ENCODE data around the gene KRTAP6-1. TPM values are rescaled to one million over a fixed set of nuclear protein-coding genes. Genes with fewer than 3 reads are reported as not detected.

The KRTAP6-1 gene
- polyA plus RNA-seq, 1 donor, result not detected

- no peaks in the 10 kb centered on the region for H3K4me1 ChIP-seq (ENCODE audit: control insufficient read depth, insufficient read depth, low read length)
- no peaks in the 10 kb centered on the region for H3K9me3 ChIP-seq (ENCODE audit: control insufficient read depth, low read depth, low read length)
- WGBS (ENCODE audit: insufficient coverage, low lambda C conversion rate), result no CpG with 5 or more reads among the region's 3 CpGs
- no peaks in the 10 kb centered on the region for H3K27me3 ChIP-seq (ENCODE audit: control insufficient read depth, insufficient read depth, low read length)
- H3K4me3 ChIP-seq (ENCODE audit: low read length), result no peak overlapping the region
- no peaks in the 10 kb centered on the region for H3K36me3 ChIP-seq (ENCODE audit: control insufficient read depth, insufficient read depth, low read length)
- DNase-seq, result no peak
- no peak overlapping the region for H3K27ac ChIP-seq (ENCODE audit: low read length)
These were observed 33.6 kb downstream of the KRTAP6-1 start for GRCh38 chr21:30580132-30580531.

- no peaks in the 10 kb centered on the region for H3K36me3 ChIP-seq (ENCODE audit: control insufficient read depth, insufficient read depth, low read length)
- WGBS (ENCODE audit: insufficient coverage, low lambda C conversion rate), result no CpG with 5 or more reads among the region's 1 CpG
- no peak for DNase-seq
- H3K27me3 ChIP-seq (ENCODE audit: control insufficient read depth, insufficient read depth, low read length), result no peaks in the 10 kb centered on the region
- no peak overlapping the region for H3K4me3 ChIP-seq (ENCODE audit: low read length)
- H3K4me1 ChIP-seq (ENCODE audit: control insufficient read depth, insufficient read depth, low read length), result no peaks in the 10 kb centered on the region
- no peak overlapping the region for H3K27ac ChIP-seq (ENCODE audit: low read length)
- H3K9me3 ChIP-seq (ENCODE audit: control insufficient read depth, low read depth, low read length), result no peaks in the 10 kb centered on the region
These were observed 34.4 kb downstream of the KRTAP6-1 start for GRCh38 chr21:30579346-30579745.

GRCh38 chr21:30577766-30578165 lies 36.0 kb downstream of the KRTAP6-1 start:
- no peak for DNase-seq
- no peaks in the 10 kb centered on the region for H3K27me3 ChIP-seq (ENCODE audit: control insufficient read depth, insufficient read depth, low read length)
- no peak overlapping the region for H3K4me3 ChIP-seq (ENCODE audit: low read length)
- H3K27ac ChIP-seq (ENCODE audit: low read length), result no peak overlapping the region
- no peaks in the 10 kb centered on the region for H3K36me3 ChIP-seq (ENCODE audit: control insufficient read depth, insufficient read depth, low read length)
- H3K9me3 ChIP-seq (ENCODE audit: control insufficient read depth, low read depth, low read length), result no peaks in the 10 kb centered on the region
- no peaks in the 10 kb centered on the region for H3K4me1 ChIP-seq (ENCODE audit: control insufficient read depth, insufficient read depth, low read length)

GRCh38 chr21:30567617-30568016 lies 46.1 kb downstream of the KRTAP6-1 start:
- no peak overlapping the region for H3K4me3 ChIP-seq (ENCODE audit: low read length)
- DNase-seq, result no peak
- H3K27me3 ChIP-seq (ENCODE audit: control insufficient read depth, insufficient read depth, low read length), result no peaks in the 10 kb centered on the region
- H3K4me1 ChIP-seq (ENCODE audit: control insufficient read depth, insufficient read depth, low read length), result no peaks in the 10 kb centered on the region
- no peaks in the 10 kb centered on the region for H3K9me3 ChIP-seq (ENCODE audit: control insufficient read depth, low read depth, low read length)
- no peaks in the 10 kb centered on the region for H3K36me3 ChIP-seq (ENCODE audit: control insufficient read depth, insufficient read depth, low read length)
- H3K27ac ChIP-seq (ENCODE audit: low read length), result no peak overlapping the region

GRCh38 chr21:30563630-30564029 lies 50.1 kb downstream of the KRTAP6-1 start:
- no peaks in the 10 kb centered on the region for H3K4me1 ChIP-seq (ENCODE audit: control insufficient read depth, insufficient read depth, low read length)
- H3K9me3 ChIP-seq (ENCODE audit: control insufficient read depth, low read depth, low read length), result no peaks in the 10 kb centered on the region
- 100% methylated on average over 1 of the region's 2 CpGs for WGBS (ENCODE audit: insufficient coverage, low lambda C conversion rate)
- H3K36me3 ChIP-seq (ENCODE audit: control insufficient read depth, insufficient read depth, low read length), result no peaks in the 10 kb centered on the region
- no peak overlapping the region for H3K27ac ChIP-seq (ENCODE audit: low read length)
- DNase-seq, result no peak
- no peak overlapping the region for H3K4me3 ChIP-seq (ENCODE audit: low read length)
- no peaks in the 10 kb centered on the region for H3K27me3 ChIP-seq (ENCODE audit: control insufficient read depth, insufficient read depth, low read length)

Other genes with a start within 250 kb of the KRTAP6-1 start
- not detected for gene KRTAP13-2, start 241.7 kb downstream of the KRTAP6-1 start, polyA plus RNA-seq
- not detected for gene KRTAP13-1, start 217.9 kb downstream of the KRTAP6-1 start, polyA plus RNA-seq
- gene KRTAP13-3, start 188.0 kb downstream of the KRTAP6-1 start, polyA plus RNA-seq, result not detected
- not detected for gene KRTAP13-4, start 183.7 kb downstream of the KRTAP6-1 start, polyA plus RNA-seq
- not detected for gene KRTAP15-1, start 173.7 kb downstream of the KRTAP6-1 start, polyA plus RNA-seq
- not detected for gene KRTAP19-1, start 133.6 kb downstream of the KRTAP6-1 start, polyA plus RNA-seq
- gene KRTAP19-2, start 126.5 kb downstream of the KRTAP6-1 start, polyA plus RNA-seq, result not detected
- not detected for gene KRTAP19-3, start 121.9 kb downstream of the KRTAP6-1 start, polyA plus RNA-seq
- not detected for gene KRTAP19-4, start 116.8 kb downstream of the KRTAP6-1 start, polyA plus RNA-seq
- not detected for gene KRTAP19-5, start 111.8 kb downstream of the KRTAP6-1 start, polyA plus RNA-seq
- not detected for gene KRTAP19-6, start 72.1 kb downstream of the KRTAP6-1 start, polyA plus RNA-seq
- not detected for gene KRTAP19-7, start 52.6 kb downstream of the KRTAP6-1 start, polyA plus RNA-seq
- not detected for gene KRTAP22-2, start 23.5 kb downstream of the KRTAP6-1 start, polyA plus RNA-seq
- not detected for gene KRTAP6-3, start 21.5 kb downstream of the KRTAP6-1 start, polyA plus RNA-seq
- gene KRTAP6-2, start 15.0 kb downstream of the KRTAP6-1 start, polyA plus RNA-seq, result not detected
- not detected for gene KRTAP22-1, start 12.8 kb downstream of the KRTAP6-1 start, polyA plus RNA-seq
- not detected for gene KRTAP20-1, start 2.5 kb upstream of the KRTAP6-1 start, polyA plus RNA-seq
- not detected for gene KRTAP20-4, start 6.7 kb upstream of the KRTAP6-1 start, polyA plus RNA-seq
- gene KRTAP20-2, start 21.3 kb upstream of the KRTAP6-1 start, polyA plus RNA-seq, result not detected
- not detected for gene KRTAP20-3, start 28.9 kb upstream of the KRTAP6-1 start, polyA plus RNA-seq
- gene KRTAP21-3, start 104.8 kb upstream of the KRTAP6-1 start, polyA plus RNA-seq, result not detected
- not detected for gene KRTAP21-2, start 133.3 kb upstream of the KRTAP6-1 start, polyA plus RNA-seq
- gene KRTAP21-1, start 141.5 kb upstream of the KRTAP6-1 start, polyA plus RNA-seq, result not detected
- not detected for gene KRTAP8-1, start 199.3 kb upstream of the KRTAP6-1 start, polyA plus RNA-seq
- not detected for gene KRTAP7-1, start 215.8 kb upstream of the KRTAP6-1 start, polyA plus RNA-seq

Measured in large intestine (tissue), 3 donors.